Measurements from ENCODE around the gene IGFBP6.

The IGFBP6 gene

GRCh38 chr12:53063708-53064612 lies 33.5 kb upstream of the IGFBP6 start:
- no peak overlapping the region for H3K27ac Mint-ChIP-seq
- H3K4me3 Mint-ChIP-seq = no peak overlapping the region
- DNase-seq (ENCODE audit: low spot score) = no peak
- no peaks in the 10 kb centered on the region for H3K9me3 Mint-ChIP-seq
- H3K36me3 Mint-ChIP-seq (ENCODE audit: low read depth) = peaks cover 16% of the 10 kb centered on the region
- H3K4me1 Mint-ChIP-seq (ENCODE audit: low read depth) = peaks cover 2% of the 10 kb centered on the region
- no peaks in the 10 kb centered on the region for H3K27me3 Mint-ChIP-seq (ENCODE audit: low read depth)

- Mint-ChIP-seq H3K27me3 (ENCODE audit: low read depth) (no peaks in the 10 kb centered on the region), H3K9me3 (no peaks in the 10 kb centered on the region), H3K4me1 (ENCODE audit: low read depth) (peaks cover 2% of the 10 kb centered on the region), H3K4me3 (no peak overlapping the region), H3K27ac (no peak overlapping the region), H3K36me3 (ENCODE audit: low read depth) (peaks cover 16% of the 10 kb centered on the region)
- DNase-seq (ENCODE audit: low spot score) = no peak
These were observed 32.6 kb upstream of the IGFBP6 start for GRCh38 chr12:53064613-53065436.

DNA sequence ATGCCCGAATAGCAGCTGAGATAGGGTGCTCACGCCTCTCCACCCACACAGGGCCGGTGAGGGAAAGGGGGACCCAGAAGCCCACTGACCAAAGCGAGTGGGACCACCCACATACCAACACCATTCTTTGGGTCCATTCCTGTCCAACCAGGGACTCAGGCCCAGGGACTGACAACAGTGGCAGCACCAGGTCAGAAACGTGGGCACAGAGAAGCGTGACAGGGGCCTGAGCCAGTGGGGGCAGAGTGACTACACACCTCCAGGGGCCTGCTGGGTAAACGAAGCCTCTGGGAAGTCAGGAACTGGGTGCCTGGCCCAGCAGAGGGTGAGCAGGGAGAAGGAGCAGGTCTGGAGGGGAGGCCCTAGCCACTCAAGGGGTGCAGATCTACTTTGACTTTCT lies 32.0 kb upstream of the IGFBP6 start:
- DNase-seq (ENCODE audit: low spot score) = no peak
- no peaks in the 10 kb centered on the region for H3K27me3 Mint-ChIP-seq (ENCODE audit: low read depth)
- peaks cover 2% of the 10 kb centered on the region for H3K4me1 Mint-ChIP-seq (ENCODE audit: low read depth)
- no peak overlapping the region for H3K4me3 Mint-ChIP-seq
- no peaks in the 10 kb centered on the region for H3K9me3 Mint-ChIP-seq
- no peak overlapping the region for H3K27ac Mint-ChIP-seq
- H3K36me3 Mint-ChIP-seq (ENCODE audit: low read depth) = peaks cover 16% of the 10 kb centered on the region

DNA sequence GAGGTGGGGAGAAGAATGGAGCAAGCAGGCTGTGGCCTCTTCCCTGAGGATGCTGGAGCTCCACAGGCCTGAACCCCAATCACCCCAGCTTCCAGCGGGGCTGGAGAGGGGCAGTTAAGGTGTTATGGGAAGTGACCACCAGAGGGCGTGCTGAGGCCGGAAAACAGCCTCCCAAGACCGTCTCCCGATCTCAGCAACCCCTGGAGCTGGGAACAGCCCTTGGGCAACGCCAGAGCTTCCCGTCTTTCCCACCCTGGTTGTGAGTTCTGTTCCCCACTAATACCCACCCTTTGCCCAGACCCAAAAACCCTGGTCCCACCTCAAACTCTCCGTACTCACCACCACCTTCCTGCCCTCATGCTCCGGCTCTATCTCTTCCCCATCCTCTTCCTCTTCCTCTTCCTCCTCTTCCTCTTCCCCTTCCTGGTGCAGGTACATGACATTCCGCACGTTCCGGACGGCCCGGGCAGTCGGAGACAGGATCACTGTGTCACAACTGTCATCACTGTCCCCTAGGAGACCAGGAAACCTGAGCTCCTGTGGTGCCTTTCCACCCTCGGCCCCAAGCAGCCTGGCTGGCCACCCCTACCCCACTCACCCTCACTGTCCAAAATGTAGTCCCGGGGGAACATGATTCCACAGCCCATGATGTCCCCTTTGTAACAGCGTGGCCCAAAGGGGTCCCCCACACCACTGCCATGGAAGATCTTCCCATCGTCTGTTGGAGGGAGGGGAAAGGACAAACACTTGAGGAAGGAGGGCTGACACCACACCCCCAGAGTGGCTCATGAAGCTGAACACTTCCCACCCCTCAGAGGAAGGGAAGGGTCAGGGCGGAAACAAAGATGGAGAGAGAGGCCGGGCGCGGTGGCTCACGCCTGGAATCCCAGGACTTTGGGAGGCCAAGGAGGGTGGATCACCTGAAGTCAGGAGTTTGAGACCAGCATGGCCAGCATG lies 31.2 kb upstream of the IGFBP6 start:
- H3K9me3 Mint-ChIP-seq = no peaks in the 10 kb centered on the region
- H3K4me3 Mint-ChIP-seq = no peak overlapping the region
- no peaks in the 10 kb centered on the region for H3K27me3 Mint-ChIP-seq (ENCODE audit: low read depth)
- H3K27ac Mint-ChIP-seq = no peak overlapping the region
- DNase-seq (ENCODE audit: low spot score) = peak; percentile 39
- H3K36me3 Mint-ChIP-seq (ENCODE audit: low read depth) = peaks cover 22% of the 10 kb centered on the region
- peaks cover 2% of the 10 kb centered on the region for H3K4me1 Mint-ChIP-seq (ENCODE audit: low read depth)

GRCh38 chr12:53067074-53067992 lies 30.1 kb upstream of the IGFBP6 start:
- Mint-ChIP-seq H3K9me3 (no peaks in the 10 kb centered on the region), H3K4me1 (ENCODE audit: low read depth) (peaks cover 2% of the 10 kb centered on the region), H3K27me3 (ENCODE audit: low read depth) (no peaks in the 10 kb centered on the region), H3K4me3 (no peak overlapping the region), H3K27ac (no peak overlapping the region), H3K36me3 (ENCODE audit: low read depth) (peaks cover 25% of the 10 kb centered on the region)
- no peak for DNase-seq (ENCODE audit: low spot score)

DNA sequence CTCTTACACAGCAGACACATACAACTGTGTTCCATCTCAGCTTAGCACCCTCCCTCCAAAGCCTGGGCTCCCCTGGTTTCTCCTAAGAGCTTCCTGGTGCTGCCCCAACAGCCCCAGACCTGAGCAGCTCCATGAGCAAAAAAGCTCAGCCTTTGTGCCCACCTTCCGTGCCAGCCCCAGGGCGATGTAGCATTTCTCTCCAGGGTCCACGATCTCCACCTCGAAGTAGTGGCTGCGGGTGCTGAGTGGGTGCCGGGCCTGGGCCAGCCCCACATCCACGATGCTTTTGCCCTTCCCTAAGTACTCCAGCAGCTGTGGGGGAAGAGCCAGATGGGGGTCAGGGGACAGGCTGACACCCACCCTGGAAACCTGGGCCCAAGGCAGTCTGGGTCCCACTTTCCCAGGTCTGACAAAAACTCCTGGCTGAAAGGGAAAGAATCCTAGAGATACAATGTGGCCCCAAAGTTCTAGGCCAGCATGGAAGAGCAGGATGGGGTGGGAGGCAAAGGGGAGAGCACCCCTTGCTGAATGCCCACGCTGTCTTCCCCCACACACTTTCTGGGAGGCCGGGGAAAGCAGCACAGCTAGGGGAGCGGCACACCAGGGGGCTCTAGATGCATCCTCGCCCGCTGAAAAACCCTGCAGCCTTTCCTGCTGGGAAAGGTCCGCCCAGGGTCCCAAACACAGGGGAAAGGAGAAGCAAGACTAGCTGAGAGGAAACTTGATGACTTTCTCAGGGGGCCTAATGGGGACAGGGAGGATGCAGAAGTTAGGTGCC lies 29.3 kb upstream of the IGFBP6 start:
- Mint-ChIP-seq H3K9me3 (no peaks in the 10 kb centered on the region), H3K27me3 (ENCODE audit: low read depth) (no peaks in the 10 kb centered on the region), H3K4me3 (no peak overlapping the region), H3K4me1 (ENCODE audit: low read depth) (peaks cover 2% of the 10 kb centered on the region), H3K36me3 (ENCODE audit: low read depth) (peaks cover 30% of the 10 kb centered on the region), H3K27ac (no peak overlapping the region)
- no peak for DNase-seq (ENCODE audit: low spot score)

DNA sequence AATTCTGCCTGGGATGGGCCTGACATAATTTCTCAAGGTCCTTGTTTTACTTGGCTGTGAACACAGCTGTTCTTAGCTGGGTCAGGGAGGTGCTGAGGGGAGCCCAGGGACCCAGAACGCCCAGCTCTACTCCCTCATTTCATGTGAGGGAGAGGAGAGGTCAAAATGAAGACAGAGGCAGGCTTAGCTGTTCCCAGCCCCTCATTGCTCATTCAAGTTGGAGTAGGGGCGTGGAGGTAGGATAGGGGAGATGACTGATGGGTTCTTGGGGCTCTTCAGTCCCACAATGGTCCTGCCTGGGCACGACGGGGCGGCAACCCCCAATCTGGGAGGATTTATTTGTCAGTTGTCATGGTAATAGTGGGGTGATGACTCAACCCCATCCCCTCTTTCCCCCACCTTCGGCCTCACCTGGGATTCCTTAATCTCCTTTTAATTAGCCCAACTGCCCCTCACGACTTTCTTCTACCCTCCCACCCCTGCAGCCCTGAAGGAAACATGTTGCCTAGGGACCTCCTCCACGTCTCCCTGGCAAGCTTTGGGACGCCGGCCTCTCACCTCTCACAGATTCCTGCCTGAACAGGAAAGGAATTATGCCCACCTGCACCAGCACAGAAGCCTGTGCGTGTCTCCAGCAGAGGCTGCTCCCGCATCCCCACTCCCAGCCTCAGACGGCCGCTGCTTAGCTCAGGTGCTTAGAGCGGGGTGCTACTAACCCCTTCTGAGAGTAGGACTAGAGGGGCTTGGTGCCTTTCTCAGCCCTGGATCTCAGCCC lies 28.5 kb upstream of the IGFBP6 start:
- H3K36me3 Mint-ChIP-seq (ENCODE audit: low read depth) = peaks cover 32% of the 10 kb centered on the region
- H3K27ac Mint-ChIP-seq = no peak overlapping the region
- peaks cover 4% of the 10 kb centered on the region for H3K4me1 Mint-ChIP-seq (ENCODE audit: low read depth)
- DNase-seq (ENCODE audit: low spot score) = no peak
- no peaks in the 10 kb centered on the region for H3K9me3 Mint-ChIP-seq
- H3K27me3 Mint-ChIP-seq (ENCODE audit: low read depth) = no peaks in the 10 kb centered on the region
- H3K4me3 Mint-ChIP-seq = no peak overlapping the region

DNA sequence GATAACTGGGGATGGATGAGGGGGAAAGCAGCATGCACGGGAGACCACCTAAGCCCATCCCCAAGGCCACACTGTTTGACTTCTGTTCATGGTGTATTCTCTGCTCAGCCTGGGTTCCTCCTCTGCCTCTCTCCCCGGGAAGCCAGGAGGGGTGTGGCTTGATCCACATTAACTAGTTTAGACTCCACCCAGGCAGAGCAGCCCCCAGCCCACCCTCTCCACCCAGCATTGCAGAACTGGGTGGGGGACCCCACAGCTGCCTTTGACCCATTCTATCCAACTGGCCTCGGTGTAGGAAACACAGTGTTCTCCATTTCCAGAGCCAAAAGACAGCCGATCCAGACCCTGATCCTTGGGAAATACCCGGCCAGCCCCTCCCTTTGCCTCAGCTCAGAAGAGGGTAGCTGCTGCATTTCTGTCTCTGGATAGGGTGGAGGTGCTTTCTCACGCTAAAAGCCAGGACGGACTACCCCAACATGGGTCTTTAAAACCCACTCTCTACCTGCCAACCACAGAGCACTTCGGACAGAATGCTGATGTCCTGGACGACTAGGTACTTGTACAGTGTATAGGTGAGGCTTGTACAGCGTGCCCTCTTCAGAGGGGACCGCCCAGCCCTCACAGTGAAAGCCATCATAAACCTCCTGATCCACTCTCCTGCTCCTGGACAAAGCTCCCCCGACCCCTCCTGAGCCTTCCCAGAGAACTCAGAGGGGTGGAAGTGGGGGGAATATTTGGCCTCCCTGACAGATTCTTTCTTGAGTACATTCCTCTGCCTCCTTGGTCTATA lies 27.7 kb upstream of the IGFBP6 start:
- DNase-seq (ENCODE audit: low spot score) = no peak
- no peak overlapping the region for H3K27ac Mint-ChIP-seq
- peaks cover 32% of the 10 kb centered on the region for H3K36me3 Mint-ChIP-seq (ENCODE audit: low read depth)
- H3K4me1 Mint-ChIP-seq (ENCODE audit: low read depth) = peaks cover 4% of the 10 kb centered on the region
- H3K4me3 Mint-ChIP-seq = no peak overlapping the region
- H3K27me3 Mint-ChIP-seq (ENCODE audit: low read depth) = no peaks in the 10 kb centered on the region
- no peaks in the 10 kb centered on the region for H3K9me3 Mint-ChIP-seq

DNA sequence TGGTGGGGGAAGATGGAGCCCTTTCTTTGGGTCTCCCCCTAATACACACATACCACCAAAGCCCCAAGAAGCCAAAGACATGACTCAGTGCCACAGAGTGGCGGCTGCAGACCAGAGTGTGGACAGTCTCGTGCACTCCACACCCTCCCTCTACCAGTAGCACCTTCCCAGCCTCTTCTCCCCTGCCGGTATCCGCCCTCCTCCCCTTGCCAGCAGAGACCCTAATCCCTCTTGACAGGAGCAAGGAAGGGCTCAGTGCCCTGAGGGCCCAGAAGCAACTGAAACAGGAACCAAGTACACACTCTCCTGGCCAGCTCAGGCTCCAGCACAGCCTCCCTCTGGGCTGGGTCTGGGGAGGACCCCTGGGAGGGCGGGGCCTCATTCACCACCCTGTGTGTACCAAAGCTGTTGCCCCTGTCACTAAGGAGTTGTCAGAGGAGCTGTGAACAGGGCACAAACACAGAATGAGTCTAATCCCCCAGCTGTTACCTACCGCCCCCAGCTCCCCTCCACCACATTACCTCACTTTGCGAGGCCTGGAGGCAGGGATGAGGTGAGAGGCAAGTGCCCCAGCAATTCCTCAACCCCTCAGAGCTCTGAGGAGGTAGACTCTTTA lies 26.5 kb upstream of the IGFBP6 start:
- no peaks in the 10 kb centered on the region for H3K9me3 Mint-ChIP-seq
- H3K4me1 Mint-ChIP-seq (ENCODE audit: low read depth) = peaks cover 7% of the 10 kb centered on the region
- DNase-seq (ENCODE audit: low spot score) = no peak
- H3K36me3 Mint-ChIP-seq (ENCODE audit: low read depth) = peaks cover 35% of the 10 kb centered on the region
- no peak overlapping the region for H3K4me3 Mint-ChIP-seq
- H3K27me3 Mint-ChIP-seq (ENCODE audit: low read depth) = no peaks in the 10 kb centered on the region
- no peak overlapping the region for H3K27ac Mint-ChIP-seq

- Mint-ChIP-seq H3K4me3 (no peak overlapping the region), H3K27me3 (ENCODE audit: low read depth) (no peaks in the 10 kb centered on the region), H3K36me3 (ENCODE audit: low read depth) (peaks cover 33% of the 10 kb centered on the region), H3K4me1 (ENCODE audit: low read depth) (peaks cover 5% of the 10 kb centered on the region), H3K9me3 (no peaks in the 10 kb centered on the region), H3K27ac (peak overlapping the region; percentile 37)
- DNase-seq (ENCODE audit: low spot score) = no peak
These were observed 25.6 kb upstream of the IGFBP6 start for GRCh38 chr12:53071591-53072551.
